HCEC 1CT (cell line): Measurements from ENCODE around the gene CUL4A.
"Not testable (repeated sequence)": the region's sequence is repeated elsewhere in the genome, so short reads cannot be mapped to it uniquely, and the experiment has no call there.

Source experiments
- DNase-seq: peaks from one replicate; pipeline ENCODE4 v3.0.0-alpha.2; 2017

The CUL4A gene

DNA sequence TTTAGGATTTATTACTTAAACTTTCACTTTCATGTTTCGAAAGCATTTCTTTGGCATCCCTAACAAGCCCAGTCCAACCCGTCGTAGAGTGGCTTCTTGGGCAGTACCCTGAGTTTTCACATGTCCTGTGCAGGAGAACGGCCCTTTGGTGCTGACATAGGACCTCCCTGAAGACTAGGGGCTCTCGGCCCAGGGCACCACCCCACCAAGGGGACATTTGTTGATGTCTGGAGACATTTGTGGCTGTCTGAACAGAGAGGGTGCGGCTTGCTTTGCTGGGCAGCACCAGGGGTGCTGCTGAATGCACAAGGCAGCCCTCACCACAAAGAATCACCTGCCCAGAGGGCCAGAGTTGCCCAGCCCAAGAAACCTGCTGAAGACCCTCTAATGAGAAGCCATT lies 30.6 kb downstream of the CUL4A start:
- no peak for DNase-seq

- DNase-seq, result not testable (repeated sequence)
These were observed 32.2 kb downstream of the CUL4A start for GRCh38 chr13:113241623-113242022.

DNA sequence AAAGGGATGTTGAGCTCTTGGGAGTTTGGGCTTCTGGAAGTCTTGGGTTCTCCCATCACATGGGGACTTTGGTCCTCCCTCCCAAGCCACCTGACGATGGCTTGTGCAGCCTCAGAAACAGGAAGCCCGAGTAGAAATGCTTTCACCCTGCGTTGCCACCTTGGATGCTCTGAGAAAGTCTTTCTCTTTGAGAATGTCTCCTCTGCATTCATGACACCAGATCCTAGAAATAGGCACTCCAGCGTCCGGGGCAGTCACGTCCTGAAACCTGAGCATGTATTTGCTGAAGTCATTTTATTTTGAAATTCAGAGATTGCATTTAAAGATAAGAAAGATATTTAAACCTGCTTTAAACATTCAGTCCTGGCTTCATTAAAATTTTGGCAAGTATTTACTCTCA lies 34.4 kb downstream of the CUL4A start:
- no peak for DNase-seq

DNA sequence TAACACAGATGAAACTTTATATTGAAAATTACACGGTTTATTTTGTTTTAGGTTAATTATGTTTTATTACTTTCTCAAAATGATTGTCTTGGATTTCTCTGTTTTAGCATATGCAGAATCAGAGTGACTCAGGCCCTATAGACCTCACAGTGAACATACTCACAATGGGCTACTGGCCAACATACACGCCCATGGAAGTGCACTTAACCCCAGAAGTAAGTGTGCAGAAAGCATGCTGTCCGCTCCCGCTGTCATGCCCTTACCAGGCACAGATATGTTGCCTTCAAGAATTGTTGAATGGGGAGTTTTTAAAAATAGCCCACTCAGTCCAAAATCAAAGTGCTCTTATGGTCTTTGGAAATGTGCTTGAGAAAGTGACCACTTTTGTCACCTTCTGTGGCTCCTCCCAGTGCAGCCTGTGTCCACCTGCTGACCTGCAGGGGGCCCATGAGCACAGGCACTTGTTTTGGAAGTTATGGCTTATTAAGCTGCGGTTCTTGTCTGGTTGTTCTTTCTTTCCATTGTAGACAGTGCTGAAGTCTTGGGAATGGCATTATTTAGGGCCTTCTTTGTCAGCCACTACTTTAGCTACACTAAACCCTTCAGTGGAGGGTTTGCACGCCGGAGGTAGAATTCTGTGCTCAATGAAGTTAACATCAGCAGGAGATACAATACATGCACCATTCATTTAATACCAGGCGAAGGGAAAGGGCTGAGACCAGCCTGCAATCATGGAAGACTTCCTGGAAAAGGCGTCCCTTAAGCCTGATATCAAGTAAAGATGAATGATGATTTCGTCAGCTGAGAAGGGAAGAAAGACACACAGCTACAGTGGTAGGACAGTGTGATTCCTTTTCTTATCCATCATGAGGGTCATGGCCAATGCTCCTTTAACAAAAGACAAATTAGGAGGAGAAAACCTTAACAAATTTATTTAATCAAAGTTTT lies 36.7 kb downstream of the CUL4A start:
- peak; percentile 9 for DNase-seq

DNA sequence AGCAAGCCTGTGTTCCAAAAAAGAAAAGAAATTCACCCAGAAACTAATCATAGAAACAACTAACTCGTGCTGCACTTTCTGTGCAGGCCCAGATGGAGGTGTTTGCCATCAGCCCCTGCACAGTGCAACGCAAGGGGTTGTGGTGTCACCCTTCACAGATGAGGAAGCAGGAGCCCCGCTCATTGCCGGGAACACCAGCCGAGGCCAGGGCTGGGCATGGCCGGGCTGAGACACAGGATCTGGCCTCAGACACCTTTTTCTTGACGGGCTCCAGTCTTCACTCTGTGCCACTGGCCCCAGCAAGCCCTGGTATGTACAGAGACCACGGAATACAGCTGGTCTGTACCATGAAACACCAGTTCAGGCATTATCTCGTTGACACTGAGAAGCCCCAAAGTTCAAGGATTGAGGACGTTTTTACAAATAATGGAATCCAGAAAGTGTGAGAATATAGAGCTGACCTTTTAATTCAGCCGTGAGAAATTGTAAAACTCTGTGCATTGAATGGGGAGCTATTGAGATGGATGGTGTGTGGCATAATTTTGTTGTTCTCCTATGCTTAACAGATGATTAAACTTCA lies 43.2 kb downstream of the CUL4A start:
- DNase-seq, result no peak

- not testable (repeated sequence) for DNase-seq
These were observed 48.5 kb downstream of the CUL4A start for GRCh38 chr13:113257908-113258307.

GRCh38 chr13:113258321-113259054 lies 49.1 kb downstream of the CUL4A start:
- no peak for DNase-seq

- DNase-seq, result no peak
These were observed 51.6 kb downstream of the CUL4A start for GRCh38 chr13:113260996-113261395.

GRCh38 chr13:113263016-113263415 lies 53.6 kb downstream of the CUL4A start:
- DNase-seq, result not testable (repeated sequence)

- no peak for DNase-seq
These were observed 58.4 kb downstream of the CUL4A start for GRCh38 chr13:113267642-113268405.

GRCh38 chr13:113272031-113272430 lies 62.6 kb downstream of the CUL4A start:
- no peak for DNase-seq

DNA sequence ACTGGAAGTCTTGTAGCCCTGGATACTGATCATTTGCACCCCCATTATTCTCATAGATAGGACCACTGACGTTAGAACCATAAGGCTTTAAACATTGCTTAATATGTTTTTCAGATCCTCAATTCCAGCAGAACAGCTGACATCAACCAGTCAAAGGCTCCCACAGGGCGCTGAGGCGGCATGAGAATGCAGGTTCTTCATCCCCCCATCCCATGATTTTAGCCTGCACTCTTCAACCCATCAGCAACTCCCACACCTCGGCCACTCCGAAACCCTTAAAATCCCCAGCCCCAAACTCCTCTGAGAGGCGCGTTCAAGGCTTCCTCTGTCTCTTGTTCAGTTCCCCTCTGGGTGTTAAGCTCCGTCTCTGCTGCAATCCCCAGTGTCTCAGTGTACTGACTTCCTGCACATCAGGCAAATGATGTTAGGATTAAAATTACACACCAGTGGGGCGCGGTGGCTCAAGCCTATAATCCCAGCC lies 63.3 kb downstream of the CUL4A start:
- no peak for DNase-seq

- DNase-seq, result no peak
These were observed 63.9 kb downstream of the CUL4A start for GRCh38 chr13:113273321-113273720.

DNA sequence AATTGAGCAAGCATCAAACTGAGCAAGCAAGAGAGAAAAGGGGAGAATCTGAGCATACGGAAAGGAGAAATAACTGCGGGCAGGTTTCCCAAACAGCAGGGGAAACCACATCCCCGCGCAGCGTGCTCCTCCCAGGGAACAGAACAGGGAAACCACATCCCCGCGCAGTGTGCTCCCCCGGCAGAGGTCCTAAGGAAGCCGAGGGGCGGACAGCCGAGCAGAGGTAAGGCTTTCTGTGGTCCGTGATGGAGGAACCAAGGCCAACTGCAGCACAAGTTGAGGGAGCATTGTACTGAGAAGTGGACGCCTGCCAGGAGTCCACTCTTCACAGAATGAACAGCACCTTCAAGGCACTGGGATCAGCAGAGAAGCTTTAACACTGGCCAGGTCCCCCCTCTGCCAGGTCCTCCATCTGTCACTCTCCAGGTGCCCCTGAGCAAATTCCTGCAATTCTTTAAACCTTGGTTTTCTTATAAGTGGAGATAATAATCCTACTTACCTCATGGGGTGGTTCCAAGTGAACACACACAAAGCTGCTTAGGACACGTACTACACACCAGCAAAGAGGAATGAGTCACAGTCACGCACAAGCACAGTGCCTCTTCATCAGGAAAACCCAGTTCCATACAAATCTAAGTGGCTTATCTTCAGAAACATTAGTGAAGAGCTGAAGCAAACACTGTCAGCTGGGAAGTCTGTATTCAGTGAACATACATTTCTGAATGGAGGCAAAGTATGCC lies 64.6 kb downstream of the CUL4A start:
- peak; percentile 65 for DNase-seq

GRCh38 chr13:113274721-113275120 lies 65.3 kb downstream of the CUL4A start:
- no peak for DNase-seq

- peak; percentile 69 for DNase-seq
These were observed 66.0 kb downstream of the CUL4A start for GRCh38 chr13:113275387-113275786.

DNA sequence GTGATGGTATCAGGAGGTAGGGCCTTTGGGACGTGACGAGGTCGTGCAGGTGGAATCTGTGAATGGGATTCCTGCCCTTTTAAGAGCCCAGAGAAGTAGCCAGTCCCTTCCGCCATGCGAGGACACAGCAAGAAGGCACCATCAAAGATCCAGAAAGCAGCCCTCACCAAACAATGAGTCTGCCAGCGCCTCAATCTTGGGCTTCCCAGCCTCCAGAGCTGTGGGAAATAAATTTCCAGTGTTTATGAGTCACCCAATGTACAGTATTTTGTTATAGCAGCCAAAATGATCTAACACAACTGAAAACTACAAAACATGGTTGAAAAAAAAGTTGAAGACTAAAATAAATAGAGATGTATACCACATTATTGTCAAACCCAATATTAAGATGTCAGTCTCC lies 70.7 kb downstream of the CUL4A start:
- DNase-seq, result no peak

GRCh38 chr13:113283904-113284303 lies 74.5 kb downstream of the CUL4A start:
- DNase-seq, result no peak

DNA sequence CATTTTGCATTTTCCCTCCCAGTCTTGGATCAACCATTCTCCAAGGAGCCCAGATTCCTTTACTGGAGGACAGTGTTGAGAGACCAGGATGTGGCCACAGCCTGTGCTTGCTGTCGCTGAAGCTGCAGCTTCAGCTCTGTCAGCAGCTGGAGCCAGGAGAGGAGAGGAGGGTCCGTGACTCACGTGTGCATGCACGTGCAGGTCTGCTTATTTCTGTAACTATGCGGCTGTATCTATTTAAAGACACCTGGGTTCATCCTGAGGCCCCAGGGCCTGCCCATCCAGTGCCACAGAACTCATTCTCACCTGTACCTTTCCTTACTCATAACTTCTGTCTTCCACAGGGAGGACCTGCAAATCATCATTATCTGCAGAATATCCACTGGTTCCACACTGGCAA lies 79.5 kb downstream of the CUL4A start:
- no peak for DNase-seq

GRCh38 chr13:113291129-113291528 lies 81.7 kb downstream of the CUL4A start:
- DNase-seq, result no peak

- peak; percentile 48 for DNase-seq
These were observed 82.8 kb downstream of the CUL4A start for GRCh38 chr13:113292021-113292862.
